MCF 10A (cell line): ENCODE measurements around the gene COG7. TPM values are rescaled to one million over a fixed set of nuclear protein-coding genes. Genes with fewer than 3 reads are reported as not detected.

Experiments used
- BruUV-seq: library from RNA; stranded (reverse); fragments of 400-500 nt; replicated peaks from 2 replicates; lab custom pipeline; 2021; lab: Mats Ljungman, UMichigan
- CTCF ChIA-PET: fragments of 300-600 bp; sonication (Branson Sonifier 250); formaldehyde crosslinking; extraction: SDS; loops from one replicate; lab custom pipeline; 2021; ENCODE audit warnings: antibody characterized with exemption, inconsistent platforms; lab: Yijun Ruan, JAX
- POLR2A ChIA-PET: fragments of 300-600, 350-650 bp; sonication (Branson Sonifier 250); formaldehyde crosslinking; extraction: SDS; loops from one replicate; lab custom pipeline; 2020; ENCODE audit warnings: antibody characterized with exemption, inconsistent platforms; lab: Yijun Ruan, JAX
- DNase-seq: peaks from one replicate; pipeline ENCODE4 v3.0.0-alpha.2; 2018; ENCODE audit not compliant: unreplicated experiment
- H3K27ac Mint-ChIP-seq: one replicate; pipeline ENCODE4 v1.8.0; 2022; ENCODE audit warnings: mild to moderate bottlenecking, low read depth, mixed read lengths; ENCODE audit not compliant: unreplicated experiment
- H3K27me3 Mint-ChIP-seq: one replicate; pipeline ENCODE4 v1.8.0; 2022; ENCODE audit warnings: mixed read lengths; ENCODE audit not compliant: insufficient read depth, unreplicated experiment
- H3K36me3 Mint-ChIP-seq: one replicate; pipeline ENCODE4 v1.8.0; 2022; ENCODE audit warnings: mild to moderate bottlenecking, moderate library complexity, mixed read lengths; ENCODE audit not compliant: insufficient read depth, unreplicated experiment
- H3K4me1 Mint-ChIP-seq: one replicate; pipeline ENCODE4 v1.8.0; 2022; ENCODE audit warnings: mixed read lengths; ENCODE audit not compliant: insufficient read depth, unreplicated experiment
- H3K4me3 Mint-ChIP-seq: one replicate; pipeline ENCODE4 v1.8.0; 2022; ENCODE audit warnings: mild to moderate bottlenecking, moderate library complexity, mixed read lengths; ENCODE audit not compliant: unreplicated experiment
- H3K9me3 Mint-ChIP-seq: one replicate; pipeline ENCODE4 v1.8.0; 2022; ENCODE audit warnings: mixed read lengths; ENCODE audit not compliant: unreplicated experiment
- CTCF ChIP-seq: fragments of 200-600 bp; IDR thresholded peaks from one replicate; pipeline ENCODE4 v1.8.0; 2022; ENCODE audit warnings: antibody characterized with exemption, mild to moderate bottlenecking; ENCODE audit not compliant: unreplicated experiment
- intact Hi-C: fragments of 100-400 bp; cut with micrococcal nuclease; formaldehyde crosslinking; loops from 2 replicates; pipeline ENCODE4 v1.14.1; 2022
- total RNA-seq: library from RNA; stranded (reverse); gene quantifications from 2 replicates; pipeline ENCODE4 v1.2.3, GENCODE V29; 2022

COG7 gene
- total RNA-seq, 1 experiment from 2014 or later: 10.0 TPM

GRCh38 chr16:23494188-23494587 lies 41.2 kb upstream of the COG7 start:
- intact Hi-C loops: no loop called here
- Mint-ChIP-seq H3K4me1 (peaks cover 21% of the 10 kb centered on the region), H3K27ac (no peak overlapping the region), H3K36me3 (peaks cover 44% of the 10 kb centered on the region), H3K9me3 (no peaks in the 10 kb centered on the region), H3K27me3 (no peaks in the 10 kb centered on the region), H3K4me3 (no peak overlapping the region)
- no peak for DNase-seq
- TF ChIP-seq CTCF: no peak
- CTCF ChIA-PET: interaction anchor here (0.5 kb wide), 1 partner anchor 111 kb away, joined by 3 read pairs; no protein-coding TSS in a partner anchor
- no TSS peak for BruUV-seq
- POLR2A ChIA-PET: no interaction called here

GRCh38 chr16:23491490-23492391 lies 38.8 kb upstream of the COG7 start:
- DNase-seq: no peak
- intact Hi-C loops: no loop called here
- H3K4me1 Mint-ChIP-seq: peaks cover 12% of the 10 kb centered on the region
- no peak overlapping the region for H3K27ac Mint-ChIP-seq
- H3K9me3 Mint-ChIP-seq: no peaks in the 10 kb centered on the region
- ChIA-PET POLR2A (interaction anchor here (0.7 to 2.1 kb wide), 4 partner anchors 9 to 67 kb away, joined by 3 to 9 read pairs (median 6); partner anchors contain the start of gene GGA2), CTCF (interaction anchor here (0.7 to 1.4 kb wide), 7 partner anchors 9 to 849 kb away, joined by 3 to 7 read pairs (median 4); partner anchors contain the start of gene PALB2)
- TF ChIP-seq CTCF: no peak
- H3K4me3 Mint-ChIP-seq: no peak overlapping the region
- no TSS peak for BruUV-seq
- H3K27me3 Mint-ChIP-seq: no peaks in the 10 kb centered on the region
- H3K36me3 Mint-ChIP-seq: peaks cover 62% of the 10 kb centered on the region

GRCh38 chr16:23486480-23486879 lies 33.5 kb upstream of the COG7 start:
- peaks cover 3% of the 10 kb centered on the region for H3K4me1 Mint-ChIP-seq
- intact Hi-C loops: no loop called here
- DNase-seq: no peak
- TF ChIP-seq CTCF: no peak
- H3K4me3 Mint-ChIP-seq: no peak overlapping the region
- ChIA-PET POLR2A (no interaction called here), CTCF (no interaction called here)
- H3K27ac Mint-ChIP-seq: no peak overlapping the region
- H3K9me3 Mint-ChIP-seq: no peaks in the 10 kb centered on the region
- BruUV-seq: no TSS peak
- no peaks in the 10 kb centered on the region for H3K27me3 Mint-ChIP-seq
- H3K36me3 Mint-ChIP-seq: peaks cover 84% of the 10 kb centered on the region

GRCh38 chr16:23485841-23486240 lies 32.9 kb upstream of the COG7 start:
- no peak for DNase-seq
- Mint-ChIP-seq H3K27ac (no peak overlapping the region), H3K27me3 (no peaks in the 10 kb centered on the region), H3K4me3 (no peak overlapping the region), H3K4me1 (no peaks in the 10 kb centered on the region), H3K36me3 (peaks cover 84% of the 10 kb centered on the region), H3K9me3 (no peaks in the 10 kb centered on the region)
- CTCF ChIA-PET: no interaction called here
- POLR2A ChIA-PET: no interaction called here
- no peak for TF ChIP-seq CTCF
- no TSS peak for BruUV-seq
- intact Hi-C loops: no loop called here
